Activated B cell treated with CpG ODN at 0.5 μM for 24 hours (primary cell): ENCODE results near the gene CDC14B. TPM values are rescaled to one million over a fixed set of nuclear protein-coding genes. Genes with fewer than 3 reads are reported as not detected.

Experiments used
- ATAC-seq: fragments of 200-7000 bp; cut with Tn5 transposase; one replicate; pipeline ENCODE4 v1.10.0; 2021; ENCODE audit warnings: low read depth, mild to moderate bottlenecking, moderate library complexity
- CTCF ChIA-PET: fragments of 350-600 bp; sonication (Branson Sonifier 250); formaldehyde crosslinking; loops from one replicate; lab custom pipeline; 2021; ENCODE audit warnings: antibody characterized with exemption; lab: Charles Lee
- POLR2A ChIA-PET: fragments of 350-600 bp; sonication (Branson Sonifier 250); formaldehyde crosslinking; loops from one replicate; lab custom pipeline; 2021; ENCODE audit warnings: antibody characterized with exemption; lab: Charles Lee
- DNase-seq: peaks from one replicate; pipeline ENCODE4 v3.0.0; 2022
- H3K27ac Mint-ChIP-seq: one replicate; pipeline ENCODE4 v1.8.0; 2020; ENCODE audit warnings: mixed read lengths
- H3K27me3 Mint-ChIP-seq: one replicate; pipeline ENCODE4 v1.8.0; 2021; ENCODE audit warnings: mixed read lengths
- H3K36me3 Mint-ChIP-seq: one replicate; pipeline ENCODE4 v1.8.0; 2021; ENCODE audit warnings: low read depth, mixed read lengths
- H3K4me1 Mint-ChIP-seq: one replicate; pipeline ENCODE4 v1.8.0; 2021; ENCODE audit warnings: mixed read lengths
- H3K4me3 Mint-ChIP-seq: one replicate; pipeline ENCODE4 v1.8.0; 2020; ENCODE audit warnings: mild to moderate bottlenecking, mixed read lengths
- H3K9me3 Mint-ChIP-seq: one replicate; pipeline ENCODE4 v1.8.0; 2020; ENCODE audit warnings: mixed read lengths
- intact Hi-C: fragments of 100-400 bp; cut with micrococcal nuclease; formaldehyde crosslinking; loops from one replicate; pipeline ENCODE4 v1.15.1; 2024
- total RNA-seq: library from RNA; stranded (reverse); gene quantifications from 2 replicates; pipeline ENCODE4 v1.2.3, GENCODE V29; 2022
- TF ChIP-seq, protein P1 (sequence below): fragments of 200-600 bp; IDR thresholded peaks from one replicate; pipeline ENCODE4 v1.8.0; 2022; ENCODE audit warnings: antibody characterized with exemption, mild to moderate bottlenecking

Gene CDC14B
- total RNA-seq, 1 donor from 2014 or later = 2.5 TPM

GRCh38 chr9:96498796-96499195, 120.8 kb downstream of the CDC14B start:
- peaks cover 3% of the 10 kb centered on the region for H3K36me3 Mint-ChIP-seq
- ChIA-PET POLR2A (no interaction called here), CTCF (interaction anchor here (1.4 kb wide), 1 partner anchor 171 kb away, joined by 3 read pairs; no protein-coding TSS in a partner anchor)
- DNase-seq = no peak
- intact Hi-C loops = no loop called here
- no peak overlapping the region for H3K27ac Mint-ChIP-seq
- TF ChIP-seq, protein P1, sequence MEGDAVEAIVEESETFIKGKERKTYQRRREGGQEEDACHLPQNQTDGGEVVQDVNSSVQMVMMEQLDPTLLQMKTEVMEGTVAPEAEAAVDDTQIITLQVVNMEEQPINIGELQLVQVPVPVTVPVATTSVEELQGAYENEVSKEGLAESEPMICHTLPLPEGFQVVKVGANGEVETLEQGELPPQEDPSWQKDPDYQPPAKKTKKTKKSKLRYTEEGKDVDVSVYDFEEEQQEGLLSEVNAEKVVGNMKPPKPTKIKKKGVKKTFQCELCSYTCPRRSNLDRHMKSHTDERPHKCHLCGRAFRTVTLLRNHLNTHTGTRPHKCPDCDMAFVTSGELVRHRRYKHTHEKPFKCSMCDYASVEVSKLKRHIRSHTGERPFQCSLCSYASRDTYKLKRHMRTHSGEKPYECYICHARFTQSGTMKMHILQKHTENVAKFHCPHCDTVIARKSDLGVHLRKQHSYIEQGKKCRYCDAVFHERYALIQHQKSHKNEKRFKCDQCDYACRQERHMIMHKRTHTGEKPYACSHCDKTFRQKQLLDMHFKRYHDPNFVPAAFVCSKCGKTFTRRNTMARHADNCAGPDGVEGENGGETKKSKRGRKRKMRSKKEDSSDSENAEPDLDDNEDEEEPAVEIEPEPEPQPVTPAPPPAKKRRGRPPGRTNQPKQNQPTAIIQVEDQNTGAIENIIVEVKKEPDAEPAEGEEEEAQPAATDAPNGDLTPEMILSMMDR = no peak
- no peak overlapping the region for H3K4me3 Mint-ChIP-seq
- no peaks in the 10 kb centered on the region for H3K4me1 Mint-ChIP-seq
- H3K27me3 Mint-ChIP-seq = no peaks in the 10 kb centered on the region
- H3K9me3 Mint-ChIP-seq = no peaks in the 10 kb centered on the region
- no peak for ATAC-seq

DNA sequence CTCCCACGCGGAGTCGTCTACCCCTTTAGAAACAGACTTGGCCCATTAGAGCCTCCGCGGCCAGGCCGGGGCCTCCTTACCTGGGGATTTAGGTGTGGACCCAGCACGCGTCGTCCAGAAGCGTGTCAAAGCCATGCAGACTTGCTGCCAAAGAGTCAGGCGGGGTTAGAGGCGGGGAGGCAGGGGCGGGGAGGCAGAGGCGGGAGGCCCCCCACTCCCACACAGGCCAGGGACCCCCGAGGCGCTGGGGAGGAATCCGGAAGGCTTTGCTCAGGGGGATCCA, 122.6 kb downstream of the CDC14B start:
- Mint-ChIP-seq H3K4me3 (no peak overlapping the region), H3K27ac (no peak overlapping the region), H3K9me3 (no peaks in the 10 kb centered on the region), H3K36me3 (no peaks in the 10 kb centered on the region), H3K27me3 (no peaks in the 10 kb centered on the region), H3K4me1 (no peaks in the 10 kb centered on the region)
- no peak for DNase-seq
- TF ChIP-seq, protein P1 = no peak
- intact Hi-C loops = no loop called here
- ATAC-seq = no peak
- CTCF ChIA-PET = no interaction called here
- POLR2A ChIA-PET = no interaction called here

GRCh38 chr9:96496368-96497116, 123.1 kb downstream of the CDC14B start:
- DNase-seq (no peak), ATAC-seq (no peak)
- intact Hi-C loops = no loop called here
- H3K36me3 Mint-ChIP-seq = peaks cover 2% of the 10 kb centered on the region
- no peaks in the 10 kb centered on the region for H3K9me3 Mint-ChIP-seq
- H3K27ac Mint-ChIP-seq = no peak overlapping the region
- no peaks in the 10 kb centered on the region for H3K27me3 Mint-ChIP-seq
- no peak overlapping the region for H3K4me3 Mint-ChIP-seq
- no peaks in the 10 kb centered on the region for H3K4me1 Mint-ChIP-seq
- ChIA-PET POLR2A (no interaction called here), CTCF (no interaction called here)
- TF ChIP-seq, protein P1 = no peak

- CTCF ChIA-PET = no interaction called here
- DNase-seq = no peak
- POLR2A ChIA-PET = no interaction called here
- no peak overlapping the region for H3K27ac Mint-ChIP-seq
- peaks cover 14% of the 10 kb centered on the region for H3K36me3 Mint-ChIP-seq
- no peaks in the 10 kb centered on the region for H3K27me3 Mint-ChIP-seq
- H3K4me3 Mint-ChIP-seq = no peak overlapping the region
- H3K4me1 Mint-ChIP-seq = no peaks in the 10 kb centered on the region
- no peak for ATAC-seq
- no peaks in the 10 kb centered on the region for H3K9me3 Mint-ChIP-seq
- intact Hi-C loops = no loop called here
- TF ChIP-seq, protein P1 = no peak
Observed at GRCh38 chr9:96495341-96495740, 124.3 kb downstream of the CDC14B start.

DNA sequence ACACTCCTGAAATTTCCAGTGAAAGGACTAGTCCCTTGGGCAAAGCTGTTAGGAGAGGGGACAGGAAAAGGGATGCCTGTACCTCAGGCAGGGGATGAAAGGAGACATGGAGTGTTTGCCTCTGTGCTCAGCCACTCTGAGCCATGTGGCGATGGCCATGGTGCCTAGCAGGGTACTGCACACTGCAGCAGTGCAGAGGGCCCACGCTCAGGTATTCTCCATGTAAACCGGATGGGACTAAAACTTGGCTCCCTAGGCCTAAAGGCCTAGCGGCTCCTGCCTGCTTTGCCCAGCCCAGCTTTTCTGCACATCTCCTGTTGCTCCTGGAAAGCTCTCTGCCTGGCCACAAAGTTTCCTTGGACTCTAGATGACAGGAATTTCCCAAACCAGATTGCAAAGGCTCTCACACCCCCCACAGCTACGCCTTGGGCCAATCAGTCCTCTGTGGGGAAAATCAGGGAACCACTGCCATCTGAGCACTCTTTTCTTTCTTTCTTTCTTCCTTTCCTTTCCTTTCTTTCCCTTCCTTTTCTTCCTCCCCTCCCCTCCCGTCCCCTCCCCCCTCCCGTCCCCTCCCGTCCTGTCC, 125.3 kb downstream of the CDC14B start:
- H3K27me3 Mint-ChIP-seq = no peaks in the 10 kb centered on the region
- H3K4me3 Mint-ChIP-seq = no peak overlapping the region
- H3K36me3 Mint-ChIP-seq = peaks cover 22% of the 10 kb centered on the region
- TF ChIP-seq, protein P1 = no peak
- DNase-seq = no peak
- ATAC-seq = no peak
- no peaks in the 10 kb centered on the region for H3K4me1 Mint-ChIP-seq
- H3K27ac Mint-ChIP-seq = no peak overlapping the region
- ChIA-PET POLR2A (no interaction called here), CTCF (no interaction called here)
- H3K9me3 Mint-ChIP-seq = no peaks in the 10 kb centered on the region
- intact Hi-C loops = no loop called here
